Measurements from ENCODE around the gene HACD3. TPM values are rescaled to one million over a fixed set of nuclear protein-coding genes. Genes with fewer than 3 reads are reported as not detected.

The HACD3 gene
- total RNA-seq, 1 donor from 2014 or later, result 107 TPM

- Mint-ChIP-seq H3K27ac (ENCODE audit: unreplicated experiment) (no peak overlapping the region), H3K27me3 (ENCODE audit: unreplicated experiment) (no peaks in the 10 kb centered on the region), H3K36me3 (ENCODE audit: low read depth, unreplicated experiment) (peaks cover 9% of the 10 kb centered on the region), H3K4me3 (ENCODE audit: unreplicated experiment) (no peak overlapping the region), H3K9me3 (ENCODE audit: unreplicated experiment) (no peaks in the 10 kb centered on the region), H3K4me1 (ENCODE audit: unreplicated experiment) (peaks cover under 1% of the 10 kb centered on the region)
- DNase-seq (ENCODE audit: low spot score), result no peak
- TF ChIP-seq, protein P1, sequence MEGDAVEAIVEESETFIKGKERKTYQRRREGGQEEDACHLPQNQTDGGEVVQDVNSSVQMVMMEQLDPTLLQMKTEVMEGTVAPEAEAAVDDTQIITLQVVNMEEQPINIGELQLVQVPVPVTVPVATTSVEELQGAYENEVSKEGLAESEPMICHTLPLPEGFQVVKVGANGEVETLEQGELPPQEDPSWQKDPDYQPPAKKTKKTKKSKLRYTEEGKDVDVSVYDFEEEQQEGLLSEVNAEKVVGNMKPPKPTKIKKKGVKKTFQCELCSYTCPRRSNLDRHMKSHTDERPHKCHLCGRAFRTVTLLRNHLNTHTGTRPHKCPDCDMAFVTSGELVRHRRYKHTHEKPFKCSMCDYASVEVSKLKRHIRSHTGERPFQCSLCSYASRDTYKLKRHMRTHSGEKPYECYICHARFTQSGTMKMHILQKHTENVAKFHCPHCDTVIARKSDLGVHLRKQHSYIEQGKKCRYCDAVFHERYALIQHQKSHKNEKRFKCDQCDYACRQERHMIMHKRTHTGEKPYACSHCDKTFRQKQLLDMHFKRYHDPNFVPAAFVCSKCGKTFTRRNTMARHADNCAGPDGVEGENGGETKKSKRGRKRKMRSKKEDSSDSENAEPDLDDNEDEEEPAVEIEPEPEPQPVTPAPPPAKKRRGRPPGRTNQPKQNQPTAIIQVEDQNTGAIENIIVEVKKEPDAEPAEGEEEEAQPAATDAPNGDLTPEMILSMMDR (IDR thresholded peaks at IDR 0.05; ENCODE audit: unreplicated experiment), result no peak
These were observed 73.3 kb downstream of the HACD3 start for GRCh38 chr15:65603559-65603958.

- peak; percentile 99 for DNase-seq (ENCODE audit: low spot score)
- Mint-ChIP-seq H3K4me3 (ENCODE audit: unreplicated experiment) (peak within 1 kb of the TSS; percentile 99), H3K4me1 (ENCODE audit: unreplicated experiment) (peaks cover 36% of the 10 kb centered on the region), H3K9me3 (ENCODE audit: unreplicated experiment) (no peaks in the 10 kb centered on the region), H3K27me3 (ENCODE audit: unreplicated experiment) (peaks cover 7% of the 10 kb centered on the region), H3K27ac (ENCODE audit: unreplicated experiment) (peak within 1 kb of the TSS; percentile 100), H3K36me3 (ENCODE audit: low read depth, unreplicated experiment) (no peaks in the 10 kb centered on the region)
- TF ChIP-seq, protein P1 (IDR thresholded peaks at IDR 0.05; ENCODE audit: unreplicated experiment), result peak; percentile 77
These were observed 80.8 kb downstream of the HACD3 start, which contains the start of gene INTS14 for GRCh38 chr15:65610871-65611718. Gene INTS14 (minus strand): TSS chr15:65611131. CDS start chr15:65607380, 3,751 bp downstream.

DNA sequence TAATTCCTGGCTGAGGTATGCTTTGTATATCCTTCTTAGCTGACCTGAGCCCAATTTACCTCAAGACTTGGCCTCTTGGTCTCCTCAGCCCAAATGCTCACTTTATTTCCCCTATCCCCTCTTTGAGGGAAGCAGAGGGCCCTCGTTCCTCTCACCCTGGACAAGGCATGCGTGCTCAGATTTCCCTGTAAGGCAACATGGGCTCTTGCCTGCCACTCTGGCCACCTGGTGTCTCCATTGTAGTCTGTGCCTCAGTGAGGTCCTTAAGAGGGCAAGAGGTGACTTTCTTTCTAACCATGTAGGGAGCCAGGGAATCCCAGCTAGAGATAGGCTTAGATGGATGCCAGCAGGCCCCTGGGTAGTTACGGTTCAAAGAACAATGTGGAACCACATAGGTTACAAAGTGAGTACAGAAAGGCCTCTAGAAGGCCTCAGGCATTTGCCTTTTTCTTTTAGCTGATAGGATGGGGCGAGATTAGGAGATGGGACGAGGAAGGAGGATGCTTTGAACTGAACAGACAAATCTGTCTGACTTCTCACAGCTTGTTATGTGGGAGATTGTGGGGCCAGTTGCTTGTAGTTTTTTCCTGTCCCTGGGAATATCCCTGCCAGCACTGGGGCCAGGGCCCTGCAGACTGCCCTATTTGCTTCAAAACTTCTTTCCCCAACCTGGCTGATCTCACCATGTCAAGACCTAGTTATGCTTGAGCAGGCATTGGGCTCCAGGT, 81.8 kb downstream of the HACD3 start:
- Mint-ChIP-seq H3K27me3 (ENCODE audit: unreplicated experiment) (peaks cover 7% of the 10 kb centered on the region), H3K9me3 (ENCODE audit: unreplicated experiment) (no peaks in the 10 kb centered on the region), H3K4me1 (ENCODE audit: unreplicated experiment) (peaks cover 36% of the 10 kb centered on the region), H3K4me3 (ENCODE audit: unreplicated experiment) (peak overlapping the region; percentile 99), H3K36me3 (ENCODE audit: low read depth, unreplicated experiment) (no peaks in the 10 kb centered on the region), H3K27ac (ENCODE audit: unreplicated experiment) (peak overlapping the region; percentile 100)
- DNase-seq (ENCODE audit: low spot score), result no peak
- TF ChIP-seq, protein P1 (IDR thresholded peaks at IDR 0.05; ENCODE audit: unreplicated experiment), result no peak

GRCh38 chr15:65612616-65612946, 82.3 kb downstream of the HACD3 start:
- Mint-ChIP-seq H3K4me1 (ENCODE audit: unreplicated experiment) (peaks cover 40% of the 10 kb centered on the region), H3K27ac (ENCODE audit: unreplicated experiment) (peak overlapping the region; percentile 100), H3K9me3 (ENCODE audit: unreplicated experiment) (no peaks in the 10 kb centered on the region), H3K4me3 (ENCODE audit: unreplicated experiment) (no peak overlapping the region), H3K36me3 (ENCODE audit: low read depth, unreplicated experiment) (no peaks in the 10 kb centered on the region), H3K27me3 (ENCODE audit: unreplicated experiment) (peaks cover 7% of the 10 kb centered on the region)
- no peak for DNase-seq (ENCODE audit: low spot score)
- TF ChIP-seq, protein P1 (IDR thresholded peaks at IDR 0.05; ENCODE audit: unreplicated experiment), result no peak

Measured in endothelial cell (in vitro differentiated cells).